SH-SY5Y (cell line): Measurements from ENCODE around the gene DGKA.

Experiments
- GATA2 ChIP-seq: IDR thresholded peaks from 2 replicates; pipeline ENCODE4 v1.6.1; 2011; ENCODE audit warnings: mild to moderate bottlenecking, low read depth, low read length
- GATA3 ChIP-seq: IDR thresholded peaks from 2 replicates; pipeline ENCODE4 v1.6.1; 2011; ENCODE audit warnings: low read depth, mild to moderate bottlenecking, low read length, moderate library complexity

DNA sequence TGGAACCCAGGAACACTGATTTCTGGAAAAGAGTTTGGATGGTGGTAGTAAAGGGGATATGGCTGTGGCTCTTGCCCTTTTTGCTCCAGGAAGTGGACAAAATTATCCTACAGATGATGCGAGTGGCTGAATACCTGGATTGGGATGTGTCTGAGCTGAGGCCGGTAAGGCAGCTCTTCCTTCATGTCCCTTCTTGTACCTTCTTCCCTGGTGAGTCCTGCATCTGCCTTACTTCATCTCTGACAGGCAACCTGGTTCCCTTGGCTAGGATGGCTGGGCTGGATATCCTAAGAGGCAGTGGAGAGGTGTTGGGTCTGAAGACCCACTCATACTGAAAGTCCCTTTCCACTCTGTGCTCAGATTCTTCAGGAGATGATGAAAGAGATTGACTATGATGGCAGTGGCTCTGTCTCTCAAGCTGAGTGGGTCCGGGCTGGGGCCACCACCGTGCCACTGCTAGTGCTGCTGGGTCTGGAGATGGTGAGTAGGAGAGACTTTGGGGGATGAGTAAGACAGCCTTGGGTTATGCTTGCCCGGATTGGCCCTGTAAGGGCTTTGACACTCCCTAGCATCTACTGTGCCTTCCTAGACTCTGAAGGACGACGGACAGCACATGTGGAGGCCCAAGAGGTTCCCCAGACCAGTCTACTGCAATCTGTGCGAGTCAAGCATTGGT, 8.0 kb downstream of the DGKA start:
- no peak for TF ChIP-seq GATA3
- no peak for TF ChIP-seq GATA2
